ENCODE measurements around the gene ZNF248. TPM values are rescaled to one million over a fixed set of nuclear protein-coding genes. Genes with fewer than 3 reads are reported as not detected.

ZNF248 gene
- total RNA-seq, 1 experiment from 2014 or later, result 10.8 TPM

DNA sequence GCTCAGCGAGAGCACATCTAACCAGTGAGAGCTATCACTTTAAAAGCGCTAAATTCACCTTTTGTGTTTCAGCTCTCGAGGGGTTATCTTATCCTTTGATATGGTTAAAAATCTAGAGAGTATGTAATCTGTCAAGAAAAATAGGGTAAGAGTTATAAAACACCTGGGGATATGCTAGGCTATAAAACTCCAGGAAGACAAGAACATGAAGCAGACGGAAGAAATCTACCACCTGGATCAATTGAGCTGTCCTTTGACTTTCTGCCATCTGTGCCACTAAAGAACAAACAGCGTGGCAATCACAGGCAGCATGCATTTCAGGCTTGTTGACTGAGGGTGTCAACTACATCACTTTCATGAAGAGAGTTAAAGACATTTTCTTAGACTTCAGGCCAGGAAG, 83.1 kb downstream of the ZNF248 start:
- no peak for DNase-seq
- H3K27me3 Mint-ChIP-seq (ENCODE audit: unreplicated experiment), result no peaks in the 10 kb centered on the region
- H3K4me1 Mint-ChIP-seq (ENCODE audit: low read depth, unreplicated experiment), result no peaks in the 10 kb centered on the region
- H3K27ac Mint-ChIP-seq (ENCODE audit: unreplicated experiment), result no peak overlapping the region
- H3K9me3 Mint-ChIP-seq (ENCODE audit: low read depth, unreplicated experiment), result peaks cover 8% of the 10 kb centered on the region
- no peaks in the 10 kb centered on the region for H3K36me3 Mint-ChIP-seq (ENCODE audit: insufficient read depth, unreplicated experiment)
- no peak overlapping the region for H3K4me3 Mint-ChIP-seq (ENCODE audit: low read depth, unreplicated experiment)
- TF ChIP-seq, protein P1, sequence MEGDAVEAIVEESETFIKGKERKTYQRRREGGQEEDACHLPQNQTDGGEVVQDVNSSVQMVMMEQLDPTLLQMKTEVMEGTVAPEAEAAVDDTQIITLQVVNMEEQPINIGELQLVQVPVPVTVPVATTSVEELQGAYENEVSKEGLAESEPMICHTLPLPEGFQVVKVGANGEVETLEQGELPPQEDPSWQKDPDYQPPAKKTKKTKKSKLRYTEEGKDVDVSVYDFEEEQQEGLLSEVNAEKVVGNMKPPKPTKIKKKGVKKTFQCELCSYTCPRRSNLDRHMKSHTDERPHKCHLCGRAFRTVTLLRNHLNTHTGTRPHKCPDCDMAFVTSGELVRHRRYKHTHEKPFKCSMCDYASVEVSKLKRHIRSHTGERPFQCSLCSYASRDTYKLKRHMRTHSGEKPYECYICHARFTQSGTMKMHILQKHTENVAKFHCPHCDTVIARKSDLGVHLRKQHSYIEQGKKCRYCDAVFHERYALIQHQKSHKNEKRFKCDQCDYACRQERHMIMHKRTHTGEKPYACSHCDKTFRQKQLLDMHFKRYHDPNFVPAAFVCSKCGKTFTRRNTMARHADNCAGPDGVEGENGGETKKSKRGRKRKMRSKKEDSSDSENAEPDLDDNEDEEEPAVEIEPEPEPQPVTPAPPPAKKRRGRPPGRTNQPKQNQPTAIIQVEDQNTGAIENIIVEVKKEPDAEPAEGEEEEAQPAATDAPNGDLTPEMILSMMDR (IDR thresholded peaks at IDR 0.05; ENCODE audit: unreplicated experiment), result no peak
- no TSS peak for BruUV-seq (replicated peaks)
- CTCF ChIA-PET, result no interaction called here
- intact Hi-C loops (cut with micrococcal nuclease; ENCODE audit: unreplicated experiment), result no loop called here

- TF ChIP-seq, protein P1 (IDR thresholded peaks at IDR 0.05; ENCODE audit: unreplicated experiment), result no peak
- BruUV-seq (replicated peaks), result no TSS peak
- CTCF ChIA-PET, result no interaction called here
Measured at GRCh38 chr10:37765216-37765615, 92.2 kb downstream of the ZNF248 start.

DNA sequence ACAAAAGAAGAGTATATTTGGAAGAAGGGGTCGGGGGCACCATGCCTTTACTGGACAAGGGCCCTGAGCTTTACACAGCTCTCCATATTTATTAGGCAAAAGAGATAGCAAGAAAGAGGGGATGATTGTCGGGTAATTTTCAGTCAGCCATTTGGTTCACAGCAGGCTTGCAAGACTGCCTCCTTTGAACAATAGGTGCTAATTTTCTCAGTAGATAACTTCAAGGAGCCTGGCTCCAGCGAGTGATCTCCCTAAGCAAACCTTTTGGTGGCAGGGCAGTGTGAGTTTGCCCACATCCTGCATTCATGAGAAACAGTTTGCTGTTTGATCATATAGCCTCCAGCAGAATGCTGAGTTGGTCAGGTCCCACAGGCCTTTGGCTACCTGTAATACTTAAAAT, 94.3 kb downstream of the ZNF248 start:
- CTCF ChIA-PET, result no interaction called here
- H3K27ac Mint-ChIP-seq (ENCODE audit: unreplicated experiment), result no peak overlapping the region
- DNase-seq, result no peak
- no peaks in the 10 kb centered on the region for H3K4me1 Mint-ChIP-seq (ENCODE audit: low read depth, unreplicated experiment)
- TF ChIP-seq, protein P1 (IDR thresholded peaks at IDR 0.05; ENCODE audit: unreplicated experiment), result no peak
- H3K27me3 Mint-ChIP-seq (ENCODE audit: unreplicated experiment), result no peaks in the 10 kb centered on the region
- H3K9me3 Mint-ChIP-seq (ENCODE audit: low read depth, unreplicated experiment), result peaks cover 11% of the 10 kb centered on the region
- H3K4me3 Mint-ChIP-seq (ENCODE audit: low read depth, unreplicated experiment), result no peak overlapping the region
- intact Hi-C loops (cut with micrococcal nuclease; ENCODE audit: unreplicated experiment), result no loop called here
- H3K36me3 Mint-ChIP-seq (ENCODE audit: insufficient read depth, unreplicated experiment), result no peaks in the 10 kb centered on the region
- BruUV-seq (replicated peaks), result no TSS peak

More at GRCh38 chr10:37765216-37765615, 92.2 kb downstream of the ZNF248 start:
- H3K9me3 Mint-ChIP-seq (ENCODE audit: low read depth, unreplicated experiment), result peaks cover 14% of the 10 kb centered on the region
- H3K4me3 Mint-ChIP-seq (ENCODE audit: low read depth, unreplicated experiment), result no peak overlapping the region
- H3K36me3 Mint-ChIP-seq (ENCODE audit: insufficient read depth, unreplicated experiment), result no peaks in the 10 kb centered on the region
- H3K27me3 Mint-ChIP-seq (ENCODE audit: unreplicated experiment), result no peaks in the 10 kb centered on the region
- H3K27ac Mint-ChIP-seq (ENCODE audit: unreplicated experiment), result no peak overlapping the region
- intact Hi-C loops (cut with micrococcal nuclease; ENCODE audit: unreplicated experiment), result no loop called here
- H3K4me1 Mint-ChIP-seq (ENCODE audit: low read depth, unreplicated experiment), result no peaks in the 10 kb centered on the region
- DNase-seq, result no peak

GRCh38 chr10:37762287-37762686, 95.1 kb downstream of the ZNF248 start:
- H3K9me3 Mint-ChIP-seq (ENCODE audit: low read depth, unreplicated experiment), result peaks cover 14% of the 10 kb centered on the region
- CTCF ChIA-PET, result no interaction called here
- BruUV-seq (replicated peaks), result no TSS peak

More at GRCh38 chr10:37762287-37762686, 95.1 kb downstream of the ZNF248 start:
- DNase-seq, result no peak
- Mint-ChIP-seq H3K27me3 (ENCODE audit: unreplicated experiment) (no peaks in the 10 kb centered on the region), H3K4me3 (ENCODE audit: low read depth, unreplicated experiment) (no peak overlapping the region), H3K36me3 (ENCODE audit: insufficient read depth, unreplicated experiment) (no peaks in the 10 kb centered on the region), H3K27ac (ENCODE audit: unreplicated experiment) (no peak overlapping the region), H3K4me1 (ENCODE audit: low read depth, unreplicated experiment) (no peaks in the 10 kb centered on the region)
- TF ChIP-seq, protein P1 (IDR thresholded peaks at IDR 0.05; ENCODE audit: unreplicated experiment), result no peak
- intact Hi-C loops (cut with micrococcal nuclease; ENCODE audit: unreplicated experiment), result no loop called here
